Regular cardiac myocyte (primary cell): Measurements from ENCODE around the gene MBNL1. TPM values are rescaled to one million over a fixed set of nuclear protein-coding genes. Genes with fewer than 3 reads are reported as not detected.

Experiments used
- total RNA-seq: library from RNA; depleted of rRNA; stranded (reverse); fragments of >200 nt; gene quantifications from 2 replicates; pipeline ENCODE4 v1.2.3, GENCODE V29; 2014

MBNL1 gene
- 231 and 274 TPM in 2 replicates for total RNA-seq

GRCh38 chr3:152268555-152269055 lies at the start of gene MBNL1:
TSS of gene MBNL1 (plus strand) at chr3:152268929. CDS start at chr3:152300194, 31,265 bp downstream.

